ENCODE results near the gene EPM2A. TPM values are rescaled to one million over a fixed set of nuclear protein-coding genes. Genes with fewer than 3 reads are reported as not detected.

The EPM2A gene
- polyA plus RNA-seq (2011; rRNA removed) (2.7 and 3.0 TPM in 2 replicates), polyA plus RNA-seq (2017; fragmentation: RNase III; extraction: RNeasy Plus Mini Kit Qiagen cat#74134 plus additional on column Dnase treatment) (2.0 to 2.4 TPM (median 2.0 TPM) in 3 replicates), polyA minus RNA-seq (2011; rRNA and poly(A)+ RNA removed) (2.9 and 3.7 TPM in 2 replicates)
- 0.99 and 1.7 TPM in 2 replicates for polyA plus RNA-seq (2012; cell fraction: cytosol; rRNA removed)
- polyA plus RNA-seq (2012; cell fraction: nucleus; rRNA removed), result 2.2 and 2.8 TPM in 2 replicates

DNA sequence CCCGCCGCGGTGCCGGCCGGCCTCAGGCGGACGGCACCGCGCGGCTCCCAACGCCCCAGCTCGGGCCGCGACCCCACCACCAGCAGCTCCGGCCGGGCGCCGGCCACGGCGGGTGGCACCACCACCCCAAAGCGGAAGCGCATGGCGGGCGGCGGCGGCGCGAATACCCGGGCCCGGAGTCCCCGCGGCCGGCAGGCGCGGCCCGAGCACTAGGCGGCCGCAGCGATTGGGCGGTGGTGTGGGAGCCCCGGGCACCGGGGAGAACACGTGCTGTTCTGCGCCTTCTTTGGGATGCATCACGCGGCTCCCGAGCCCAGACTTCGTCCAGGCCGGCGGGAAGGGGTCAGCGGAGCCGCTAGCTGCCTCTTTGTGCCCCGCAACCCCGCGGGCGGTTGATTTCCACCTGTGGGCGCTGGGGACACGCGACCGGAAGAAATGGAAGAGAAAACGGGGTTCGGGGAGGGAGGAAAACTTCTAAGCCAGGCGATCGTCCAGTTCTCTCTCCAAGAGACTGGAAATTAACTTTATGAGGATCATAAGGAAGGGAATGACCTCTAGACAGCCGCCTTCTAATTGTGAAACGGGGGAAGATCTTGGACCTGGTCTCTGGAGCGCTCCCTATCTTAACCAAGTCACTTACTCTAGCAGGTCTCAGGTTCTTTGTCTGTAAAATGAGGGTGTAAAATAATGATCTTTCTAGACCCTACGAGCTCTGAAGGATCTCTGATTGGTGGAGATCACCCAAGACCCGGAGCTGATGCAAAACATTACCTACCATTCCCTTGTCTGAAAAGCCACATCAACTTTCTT, at the start of gene EPM2A:
TSS of gene EPM2A (minus strand) at position 165 of the 810 bp plus-strand sequence. CDS start at position 143, 22 bp downstream.
- DNase-seq (ENCODE audit: low read depth in 1 of 2, low spot score in 1 of 2), result peak; percentile 38 to 79
- H3K4me1 ChIP-seq, result peaks cover 11% of the 10 kb centered on the region; the same call in 2 of the 3 replicates
- ChIA-PET CTCF (interaction anchor here (1.1 kb wide), 1 partner anchor 55 kb away, joined by 3 read pairs; no protein-coding TSS in a partner anchor), POLR2A (interaction anchor here (0.6 to 3.9 kb wide), 19 partner anchors 8 to 1071 kb away, joined by 3 to 69 read pairs (median 4); partner anchors contain the start of genes FBXO30 and SHPRH)
- H3K4me3 ChIP-seq, result peak within 1 kb of the TSS; percentile 48
- no peak for FAIRE-seq
- TF ChIP-seq, protein P1, sequence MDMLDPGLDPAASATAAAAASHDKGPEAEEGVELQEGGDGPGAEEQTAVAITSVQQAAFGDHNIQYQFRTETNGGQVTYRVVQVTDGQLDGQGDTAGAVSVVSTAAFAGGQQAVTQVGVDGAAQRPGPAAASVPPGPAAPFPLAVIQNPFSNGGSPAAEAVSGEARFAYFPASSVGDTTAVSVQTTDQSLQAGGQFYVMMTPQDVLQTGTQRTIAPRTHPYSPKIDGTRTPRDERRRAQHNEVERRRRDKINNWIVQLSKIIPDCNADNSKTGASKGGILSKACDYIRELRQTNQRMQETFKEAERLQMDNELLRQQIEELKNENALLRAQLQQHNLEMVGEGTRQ (IDR thresholded peaks at IDR 0.05), result peak; percentile 73
- TF ChIP-seq SREBF2 (IDR thresholded peaks at IDR 0.05) (no peak), NPAS2 (CRISPR knock-in tag; IDR thresholded peaks at IDR 0.05; ENCODE audit: borderline replicate concordance) (peak; percentile 85), GATA3 (IDR thresholded peaks at IDR 0.05; ENCODE audit: borderline replicate concordance) (no peak), JUN (IDR thresholded peaks at IDR 0.05) (peak in 1 of 2 experiments; percentile 81; a peak in 3 of 5 replicates), BHLHE40 (IDR thresholded peaks at IDR 0.05; ENCODE audit: low read depth, low read length) (no peak), CEBPB (IDR thresholded peaks at IDR 0.05) (0 out of 4 replicates have a peak, but pooled peaks of 1 of the 2 experiments have one; percentile 13), MYC (IDR thresholded peaks at IDR 0.05; ENCODE audit: borderline replicate concordance, low read length) (peak; percentile 71; the same call in 1 of the 2 replicates)
- TF ChIP-seq, protein P2, sequence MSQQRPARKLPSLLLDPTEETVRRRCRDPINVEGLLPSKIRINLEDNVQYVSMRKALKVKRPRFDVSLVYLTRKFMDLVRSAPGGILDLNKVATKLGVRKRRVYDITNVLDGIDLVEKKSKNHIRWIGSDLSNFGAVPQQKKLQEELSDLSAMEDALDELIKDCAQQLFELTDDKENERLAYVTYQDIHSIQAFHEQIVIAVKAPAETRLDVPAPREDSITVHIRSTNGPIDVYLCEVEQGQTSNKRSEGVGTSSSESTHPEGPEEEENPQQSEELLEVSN (IDR thresholded peaks at IDR 0.05; ENCODE audit: borderline replicate concordance, low read depth), result peak; percentile 84; the same call in 1 of the 2 replicates
- TF ChIP-seq, protein P3, sequence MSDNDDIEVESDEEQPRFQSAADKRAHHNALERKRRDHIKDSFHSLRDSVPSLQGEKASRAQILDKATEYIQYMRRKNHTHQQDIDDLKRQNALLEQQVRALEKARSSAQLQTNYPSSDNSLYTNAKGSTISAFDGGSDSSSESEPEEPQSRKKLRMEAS (IDR thresholded peaks at IDR 0.05), result peak; percentile 93
- peak within 1 kb of the TSS; percentile 83 for H3K4me2 ChIP-seq
- H3K27ac ChIP-seq, result peak within 1 kb of the TSS; percentile 91 to 98
- 2% methylated on average over 12 of the region's 69 CpGs for WGBS (ENCODE audit: missing lambda C conversion rate)
- peak; percentile 83 to 90 for ATAC-seq
- no peaks in the 10 kb centered on the region for H3K9me3 ChIP-seq

DNA sequence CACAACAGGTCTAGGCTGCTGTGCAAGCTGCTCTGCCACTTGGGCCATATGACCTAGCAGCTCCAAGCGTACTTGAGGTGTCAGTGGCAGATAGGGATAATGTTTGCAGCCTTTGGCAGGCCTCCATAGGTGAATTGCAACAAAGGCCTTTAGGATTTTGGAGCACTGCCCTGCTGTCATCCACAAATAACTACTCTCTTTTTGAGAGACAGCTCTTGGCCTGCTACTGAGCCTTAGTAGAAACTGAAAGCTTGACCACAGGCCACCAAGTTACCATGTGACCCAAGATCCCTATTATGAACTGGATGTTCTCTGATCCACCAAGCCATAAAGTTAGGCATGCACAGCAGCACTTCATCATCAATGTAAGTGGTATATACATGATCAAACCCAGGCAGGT, 49.4 kb upstream of the EPM2A start:
- TF ChIP-seq EP300 (IDR thresholded peaks at IDR 0.05) (no peak), ZC3H11A (IDR thresholded peaks at IDR 0.05) (no peak), CBX2 (IDR thresholded peaks at IDR 0.05; ENCODE audit: borderline replicate concordance, low read depth) (no peak), CHD2 (IDR thresholded peaks at IDR 0.05; ENCODE audit: low read length, partially characterized antibody) (no peak), HOXB5 (CRISPR knock-in tag; IDR thresholded peaks at IDR 0.05) (no peak)
- TF ChIP-seq, protein P4, sequence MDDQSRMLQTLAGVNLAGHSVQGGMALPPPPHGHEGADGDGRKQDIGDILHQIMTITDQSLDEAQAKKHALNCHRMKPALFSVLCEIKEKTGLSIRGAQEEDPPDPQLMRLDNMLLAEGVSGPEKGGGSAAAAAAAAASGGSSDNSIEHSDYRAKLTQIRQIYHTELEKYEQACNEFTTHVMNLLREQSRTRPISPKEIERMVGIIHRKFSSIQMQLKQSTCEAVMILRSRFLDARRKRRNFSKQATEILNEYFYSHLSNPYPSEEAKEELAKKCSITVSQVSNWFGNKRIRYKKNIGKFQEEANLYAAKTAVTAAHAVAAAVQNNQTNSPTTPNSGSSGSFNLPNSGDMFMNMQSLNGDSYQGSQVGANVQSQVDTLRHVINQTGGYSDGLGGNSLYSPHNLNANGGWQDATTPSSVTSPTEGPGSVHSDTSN (IDR thresholded peaks at IDR 0.05), result no peak
- FAIRE-seq (no peak), DNase-seq (ENCODE audit: low read depth in 1 of 2, low spot score in 1 of 2) (no peak), ATAC-seq (no peak)
- Histone ChIP-seq H3K27ac (no peak overlapping the region), H3K4me3 (no peak overlapping the region), H3K9me3 (no peaks in the 10 kb centered on the region), H3K4me1 (no peaks in the 10 kb centered on the region), H3K4me2 (no peak overlapping the region)
- 83% methylated on average over 1 of the region's 1 CpG for WGBS (ENCODE audit: missing lambda C conversion rate)
- POLR2A ChIA-PET, result interaction anchor here (1.0 kb wide), 1 partner anchor 50 kb away, joined by 6 read pairs; the partner anchor contains the start of gene EPM2A
- CTCF ChIA-PET, result no interaction called here

DNA sequence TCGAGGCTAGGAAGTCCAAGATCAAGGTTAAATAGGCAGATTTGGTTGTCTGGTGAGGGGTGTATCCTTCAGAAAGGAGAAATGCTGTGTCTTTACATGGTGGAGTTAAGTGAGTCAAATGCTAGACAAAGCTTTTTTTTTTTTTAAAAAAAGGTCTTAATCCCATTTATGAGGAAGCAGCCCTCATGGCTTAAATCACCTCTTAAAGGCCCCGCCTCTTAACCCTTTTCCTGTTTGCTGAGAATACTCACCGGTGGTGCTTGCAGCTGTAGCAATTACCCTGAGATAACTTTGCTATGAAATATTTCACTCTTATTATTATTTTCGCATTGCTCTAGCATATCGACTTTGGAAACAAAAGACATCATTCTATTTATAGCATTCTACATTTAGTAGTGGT, 48.5 kb upstream of the EPM2A start:
- WGBS (ENCODE audit: missing lambda C conversion rate), result 93% methylated on average over 5 of the region's 5 CpGs
- CTCF ChIA-PET, result no interaction called here
- Histone ChIP-seq H3K9me3 (no peaks in the 10 kb centered on the region), H3K27ac (no peak overlapping the region), H3K4me1 (no peaks in the 10 kb centered on the region), H3K4me3 (no peak overlapping the region), H3K4me2 (no peak overlapping the region)
- no peak for FAIRE-seq
- no peak for ATAC-seq
- POLR2A ChIA-PET, result no interaction called here
- no peak for DNase-seq (ENCODE audit: low read depth in 1 of 2, low spot score in 1 of 2)
- no peak for TF ChIP-seq CEBPB (IDR thresholded peaks at IDR 0.05)
- no peak for TF ChIP-seq POLR2AphosphoS2 (conservative IDR thresholded peaks at IDR 0.05; ENCODE audit: low read length)
- TF ChIP-seq POLR2A (IDR thresholded peaks at IDR 0.05; ENCODE audit: low read length), result no peak
- no peak for TF ChIP-seq MYC (IDR thresholded peaks at IDR 0.05; ENCODE audit: borderline replicate concordance, low read length)
- TF ChIP-seq, protein P2 (IDR thresholded peaks at IDR 0.05; ENCODE audit: borderline replicate concordance, low read depth), result no peak
- no peak for TF ChIP-seq RFX5 (IDR thresholded peaks at IDR 0.05)
- TF ChIP-seq JUN (IDR thresholded peaks at IDR 0.05), result no peak
- TF ChIP-seq, protein P3 (IDR thresholded peaks at IDR 0.05), result no peak
- no peak for TF ChIP-seq FOSB (CRISPR knock-in tag; IDR thresholded peaks at IDR 0.05)
- no peak for TF ChIP-seq JUNB (IDR thresholded peaks at IDR 0.05)
- no peak for TF ChIP-seq GATA3 (IDR thresholded peaks at IDR 0.05; ENCODE audit: borderline replicate concordance)
- TF ChIP-seq ZC3H11A (IDR thresholded peaks at IDR 0.05), result no peak
- TF ChIP-seq, protein P4 (IDR thresholded peaks at IDR 0.05), result no peak
- no peak for TF ChIP-seq CBX8 (IDR thresholded peaks at IDR 0.05)
- no peak for TF ChIP-seq TP53 (CRISPR knock-in tag; IDR thresholded peaks at IDR 0.05)
- TF ChIP-seq, protein P5, sequence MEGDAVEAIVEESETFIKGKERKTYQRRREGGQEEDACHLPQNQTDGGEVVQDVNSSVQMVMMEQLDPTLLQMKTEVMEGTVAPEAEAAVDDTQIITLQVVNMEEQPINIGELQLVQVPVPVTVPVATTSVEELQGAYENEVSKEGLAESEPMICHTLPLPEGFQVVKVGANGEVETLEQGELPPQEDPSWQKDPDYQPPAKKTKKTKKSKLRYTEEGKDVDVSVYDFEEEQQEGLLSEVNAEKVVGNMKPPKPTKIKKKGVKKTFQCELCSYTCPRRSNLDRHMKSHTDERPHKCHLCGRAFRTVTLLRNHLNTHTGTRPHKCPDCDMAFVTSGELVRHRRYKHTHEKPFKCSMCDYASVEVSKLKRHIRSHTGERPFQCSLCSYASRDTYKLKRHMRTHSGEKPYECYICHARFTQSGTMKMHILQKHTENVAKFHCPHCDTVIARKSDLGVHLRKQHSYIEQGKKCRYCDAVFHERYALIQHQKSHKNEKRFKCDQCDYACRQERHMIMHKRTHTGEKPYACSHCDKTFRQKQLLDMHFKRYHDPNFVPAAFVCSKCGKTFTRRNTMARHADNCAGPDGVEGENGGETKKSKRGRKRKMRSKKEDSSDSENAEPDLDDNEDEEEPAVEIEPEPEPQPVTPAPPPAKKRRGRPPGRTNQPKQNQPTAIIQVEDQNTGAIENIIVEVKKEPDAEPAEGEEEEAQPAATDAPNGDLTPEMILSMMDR (IDR thresholded peaks at IDR 0.05), result no peak

Measured in A549 (cell line).